ENCODE measurements around the gene NBEAL2. TPM values are rescaled to one million over a fixed set of nuclear protein-coding genes. Genes with fewer than 3 reads are reported as not detected.
"Not testable (repeated sequence)": the region's sequence is repeated elsewhere in the genome, so short reads cannot be mapped to it uniquely, and the experiment has no call there.

NBEAL2 gene
- total RNA-seq, 1 donor from 2014 or later: 12.6 TPM

DNA sequence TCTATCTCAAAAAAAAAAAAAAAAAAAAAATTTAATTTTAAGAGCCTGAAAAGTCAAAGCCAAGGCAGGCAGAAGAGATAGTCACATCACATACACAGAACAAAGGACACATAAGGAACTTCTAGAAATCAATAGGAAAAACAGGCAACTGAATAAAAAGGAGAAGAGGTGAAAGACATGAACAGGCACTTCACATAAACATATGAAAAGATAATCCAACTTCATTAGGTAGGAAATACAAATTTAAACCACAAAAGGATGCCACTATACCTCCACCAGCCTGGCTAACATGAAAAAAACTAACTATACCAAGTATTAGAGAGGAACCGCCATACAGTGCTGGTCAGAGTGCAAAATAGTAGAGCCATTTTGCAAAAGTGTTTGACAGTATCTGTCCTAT is 17.0 kb upstream of the NBEAL2 start:
- Histone ChIP-seq H3K4me1 (peaks cover 83% of the 10 kb centered on the region), H3K4me3 (no peak overlapping the region), H3K27ac (replicated peaks) (no peak overlapping the region), H3K27me3 (ENCODE audit: low read depth) (no peaks in the 10 kb centered on the region), H3K36me3 (no peaks in the 10 kb centered on the region), H3K9me3 (replicated peaks) (no peaks in the 10 kb centered on the region)
- intact Hi-C loops (cut with micrococcal nuclease): no loop called here
- DNase-seq: no peak
- no peak for TF ChIP-seq CTCF (IDR thresholded peaks at IDR 0.05; ENCODE audit: borderline replicate concordance)

DNA sequence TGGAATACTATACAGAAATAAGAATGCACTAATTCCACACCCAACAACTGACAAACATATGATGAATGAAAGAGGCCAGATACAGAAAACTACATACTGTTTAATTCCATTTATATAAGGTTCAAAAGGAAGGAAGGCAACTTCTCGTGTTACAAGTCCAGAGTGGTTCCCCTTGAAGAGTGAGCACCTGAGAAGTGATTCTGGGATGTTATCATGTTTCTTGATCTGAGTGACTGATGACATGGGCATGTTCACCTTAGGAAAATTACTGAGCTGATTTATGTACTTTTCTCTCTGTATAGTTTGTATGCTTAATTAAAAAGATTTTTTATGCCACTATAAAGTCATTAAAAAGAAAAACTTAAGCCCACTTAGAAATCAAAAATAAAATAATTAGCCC is 16.5 kb upstream of the NBEAL2 start:
- Histone ChIP-seq H3K36me3 (no peaks in the 10 kb centered on the region), H3K27me3 (ENCODE audit: low read depth) (no peaks in the 10 kb centered on the region), H3K27ac (replicated peaks) (no peak overlapping the region), H3K4me3 (no peak overlapping the region), H3K9me3 (replicated peaks) (no peaks in the 10 kb centered on the region), H3K4me1 (peaks cover 83% of the 10 kb centered on the region)
- TF ChIP-seq CTCF (IDR thresholded peaks at IDR 0.05; ENCODE audit: borderline replicate concordance): no peak
- intact Hi-C loops (cut with micrococcal nuclease): no loop called here
- no peak for DNase-seq

- DNase-seq; H3K36me3 ChIP-seq; intact Hi-C loops (cut with micrococcal nuclease); H3K27me3 ChIP-seq (ENCODE audit: low read depth); H3K4me3 ChIP-seq; H3K27ac ChIP-seq (replicated peaks); H3K9me3 ChIP-seq (replicated peaks): not testable (repeated sequence)
- H3K4me1 ChIP-seq: peaks cover 84% of the 10 kb centered on the region
Observed at GRCh38 chr3:46964038-46964590, 15.4 kb upstream of the NBEAL2 start.

DNA sequence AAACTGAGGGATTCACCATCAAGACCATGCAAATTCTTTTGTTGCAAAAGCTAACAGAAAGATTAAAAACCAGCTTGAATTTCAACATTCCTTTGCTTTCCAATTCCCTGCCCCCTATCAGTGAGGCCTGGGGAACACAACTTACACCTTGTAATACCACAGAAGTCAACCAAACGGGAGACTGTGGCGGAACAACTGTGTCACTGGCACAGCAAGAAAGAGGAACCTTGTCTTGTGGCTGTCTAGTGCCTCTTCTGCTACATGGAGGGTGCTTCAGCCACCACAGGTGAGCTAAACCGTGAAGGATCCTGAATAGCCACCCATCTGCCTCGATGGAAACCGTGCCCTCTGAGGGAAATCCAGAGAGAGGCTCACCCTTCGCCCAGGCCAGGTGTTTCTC is 14.3 kb upstream of the NBEAL2 start:
- intact Hi-C loops (cut with micrococcal nuclease): no loop called here
- Histone ChIP-seq H3K27ac (replicated peaks) (peak overlapping the region; percentile 43), H3K27me3 (ENCODE audit: low read depth) (no peaks in the 10 kb centered on the region), H3K4me3 (no peak overlapping the region), H3K9me3 (replicated peaks) (no peaks in the 10 kb centered on the region), H3K36me3 (no peaks in the 10 kb centered on the region), H3K4me1 (peaks cover 84% of the 10 kb centered on the region)
- DNase-seq: no peak
- TF ChIP-seq CTCF (IDR thresholded peaks at IDR 0.05; ENCODE audit: borderline replicate concordance): no peak

- H3K27ac ChIP-seq (replicated peaks): no peak overlapping the region
- H3K36me3 ChIP-seq: no peaks in the 10 kb centered on the region
- no peak for DNase-seq
- no peak overlapping the region for H3K4me3 ChIP-seq
- no peak for TF ChIP-seq CTCF (IDR thresholded peaks at IDR 0.05; ENCODE audit: borderline replicate concordance)
- no peaks in the 10 kb centered on the region for H3K9me3 ChIP-seq (replicated peaks)
- peaks cover 84% of the 10 kb centered on the region for H3K4me1 ChIP-seq
- intact Hi-C loops (cut with micrococcal nuclease): no loop called here
- no peaks in the 10 kb centered on the region for H3K27me3 ChIP-seq (ENCODE audit: low read depth)
Observed at GRCh38 chr3:46966811-46967210, 12.7 kb upstream of the NBEAL2 start.

GRCh38 chr3:46968783-46969428 is 10.6 kb upstream of the NBEAL2 start:
- no peak overlapping the region for H3K4me3 ChIP-seq
- no peaks in the 10 kb centered on the region for H3K36me3 ChIP-seq
- intact Hi-C loops (cut with micrococcal nuclease): no loop called here
- no peak for DNase-seq
- H3K27me3 ChIP-seq (ENCODE audit: low read depth): no peaks in the 10 kb centered on the region
- H3K9me3 ChIP-seq (replicated peaks): no peaks in the 10 kb centered on the region
- H3K4me1 ChIP-seq: peaks cover 90% of the 10 kb centered on the region
- TF ChIP-seq CTCF (IDR thresholded peaks at IDR 0.05; ENCODE audit: borderline replicate concordance): no peak
- H3K27ac ChIP-seq (replicated peaks): no peak overlapping the region
